Loucy (cell line): ENCODE results near the gene EIF1B.

ENCODE experiments used
- EZH2phosphoT487 ChIP-seq: fragments of 200-600 bp; IDR thresholded peaks from 2 replicates; pipeline ENCODE4 v1.6.1; 2018; ENCODE audit warnings: antibody characterized with exemption, mild to moderate bottlenecking, moderate library complexity, borderline replicate concordance
- TF ChIP-seq, protein P1 (sequence below): fragments of 200-600 bp; sonication (generic); conservative IDR thresholded peaks from 2 replicates; pipeline ENCODE4 v1.5.1; 2014; ENCODE audit warnings: mild to moderate bottlenecking, antibody characterized with exemption, low read length

DNA sequence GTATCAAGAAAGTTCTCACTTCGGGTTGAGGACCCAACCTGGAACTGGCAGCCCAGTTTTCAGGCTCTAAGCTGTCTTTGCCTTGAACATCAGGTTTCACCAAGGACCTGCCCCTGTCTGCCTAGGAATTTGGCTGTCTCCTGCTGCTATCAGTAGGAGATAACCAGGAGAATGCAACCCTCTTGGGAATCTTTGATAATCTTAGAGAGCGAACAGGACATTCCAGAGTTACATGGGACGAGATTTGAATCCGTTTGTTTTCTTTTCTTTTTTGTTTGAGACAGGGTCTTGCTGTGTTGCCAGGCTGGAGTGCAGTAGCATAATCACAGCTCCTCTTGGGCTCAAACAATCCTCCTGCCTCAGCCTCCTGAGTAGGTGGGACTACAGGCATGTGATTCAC, 18.0 kb upstream of the EIF1B start:
- TF ChIP-seq, protein P1, sequence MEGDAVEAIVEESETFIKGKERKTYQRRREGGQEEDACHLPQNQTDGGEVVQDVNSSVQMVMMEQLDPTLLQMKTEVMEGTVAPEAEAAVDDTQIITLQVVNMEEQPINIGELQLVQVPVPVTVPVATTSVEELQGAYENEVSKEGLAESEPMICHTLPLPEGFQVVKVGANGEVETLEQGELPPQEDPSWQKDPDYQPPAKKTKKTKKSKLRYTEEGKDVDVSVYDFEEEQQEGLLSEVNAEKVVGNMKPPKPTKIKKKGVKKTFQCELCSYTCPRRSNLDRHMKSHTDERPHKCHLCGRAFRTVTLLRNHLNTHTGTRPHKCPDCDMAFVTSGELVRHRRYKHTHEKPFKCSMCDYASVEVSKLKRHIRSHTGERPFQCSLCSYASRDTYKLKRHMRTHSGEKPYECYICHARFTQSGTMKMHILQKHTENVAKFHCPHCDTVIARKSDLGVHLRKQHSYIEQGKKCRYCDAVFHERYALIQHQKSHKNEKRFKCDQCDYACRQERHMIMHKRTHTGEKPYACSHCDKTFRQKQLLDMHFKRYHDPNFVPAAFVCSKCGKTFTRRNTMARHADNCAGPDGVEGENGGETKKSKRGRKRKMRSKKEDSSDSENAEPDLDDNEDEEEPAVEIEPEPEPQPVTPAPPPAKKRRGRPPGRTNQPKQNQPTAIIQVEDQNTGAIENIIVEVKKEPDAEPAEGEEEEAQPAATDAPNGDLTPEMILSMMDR = no peak
- no peak for TF ChIP-seq EZH2phosphoT487
